AG10803 (cell line): Measurements from ENCODE around the gene PFDN6.

Source experiments
- DNase-seq: peaks from one replicate; pipeline ENCODE4 v3.0.0; 2010; ENCODE audit warnings: low read depth
- H3K4me3 ChIP-seq: 2 replicates; pipeline ENCODE4 v1.5.1; 2011; ENCODE audit warnings: mild to moderate bottlenecking, low read length, control low read depth
- CTCF ChIP-seq: conservative IDR thresholded peaks from 2 replicates; pipeline ENCODE4 v1.5.1; 2011; ENCODE audit warnings: mild to moderate bottlenecking, low read length, control low read depth, inconsistent platforms

Gene PFDN6

GRCh38 chr6:33336495-33336894, 47.1 kb downstream of the PFDN6 start:
- TF ChIP-seq CTCF = no peak
- DNase-seq = no peak
- H3K4me3 ChIP-seq = no peak overlapping the region

- no peak for DNase-seq
- H3K4me3 ChIP-seq = no peak overlapping the region
- no peak for TF ChIP-seq CTCF
These were observed 49.8 kb downstream of the PFDN6 start for GRCh38 chr6:33339193-33339592.
